GM19043 (cell line): ENCODE measurements around the gene YJEFN3.

Experiments used
- ATAC-seq: cut with Tn5 transposase; IDR thresholded peaks from one replicate; pipeline ENCODE4 v1.9.1; 2021; ENCODE audit warnings: low read depth; ENCODE audit not compliant: unreplicated experiment

Gene YJEFN3

GRCh38 chr19:19495614-19496603 lies 32.8 kb upstream of the YJEFN3 start:
- ATAC-seq, result no peak

- no peak for ATAC-seq
Observed at GRCh38 chr19:19498255-19498991, 30.3 kb upstream of the YJEFN3 start.

GRCh38 chr19:19499272-19499995 lies 29.3 kb upstream of the YJEFN3 start:
- ATAC-seq, result no peak

- no peak for ATAC-seq
Observed at GRCh38 chr19:19500975-19501644, 27.6 kb upstream of the YJEFN3 start.

DNA sequence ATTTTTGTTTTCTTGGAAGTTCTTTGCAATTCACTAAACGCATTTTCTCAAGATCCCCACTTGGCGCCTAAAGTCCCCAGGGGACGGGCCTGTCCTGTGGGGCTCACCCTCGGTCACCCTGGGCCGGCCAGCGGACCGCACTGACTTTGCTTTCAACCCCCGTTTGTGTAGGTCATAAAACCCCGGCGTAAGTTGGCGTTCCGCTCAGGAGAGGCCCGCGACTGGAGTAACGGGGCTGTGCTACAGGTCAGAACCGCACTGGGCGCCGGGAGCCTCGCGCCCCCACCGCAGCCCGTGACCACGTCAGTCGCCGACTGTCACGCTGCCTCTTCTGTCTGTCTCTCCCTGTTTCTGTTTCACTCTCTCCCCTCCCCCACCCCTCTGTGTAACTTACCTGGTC lies 26.9 kb upstream of the YJEFN3 start:
- ATAC-seq, result no peak

DNA sequence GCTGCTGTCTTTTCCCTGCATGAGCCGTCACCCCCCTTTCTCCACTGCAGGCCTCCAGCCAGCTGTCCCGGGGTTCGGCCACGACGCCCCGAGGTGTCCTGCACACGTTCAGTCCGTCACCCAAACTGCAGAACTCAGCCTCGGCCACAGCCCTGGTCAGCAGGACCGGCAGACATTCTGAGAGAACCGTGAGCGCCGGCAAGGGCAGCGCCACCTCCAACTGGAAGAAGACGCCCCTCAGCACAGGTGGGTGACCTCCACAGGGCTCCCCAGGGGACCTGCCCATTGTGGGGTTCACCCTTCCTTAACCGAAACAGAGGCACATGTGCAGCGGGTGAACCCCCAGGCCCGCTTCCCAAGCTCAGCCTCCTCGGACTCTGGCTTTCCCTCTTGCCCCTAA lies 26.4 kb upstream of the YJEFN3 start:
- no peak for ATAC-seq

GRCh38 chr19:19502808-19503602 lies 25.7 kb upstream of the YJEFN3 start:
- ATAC-seq, result no peak

DNA sequence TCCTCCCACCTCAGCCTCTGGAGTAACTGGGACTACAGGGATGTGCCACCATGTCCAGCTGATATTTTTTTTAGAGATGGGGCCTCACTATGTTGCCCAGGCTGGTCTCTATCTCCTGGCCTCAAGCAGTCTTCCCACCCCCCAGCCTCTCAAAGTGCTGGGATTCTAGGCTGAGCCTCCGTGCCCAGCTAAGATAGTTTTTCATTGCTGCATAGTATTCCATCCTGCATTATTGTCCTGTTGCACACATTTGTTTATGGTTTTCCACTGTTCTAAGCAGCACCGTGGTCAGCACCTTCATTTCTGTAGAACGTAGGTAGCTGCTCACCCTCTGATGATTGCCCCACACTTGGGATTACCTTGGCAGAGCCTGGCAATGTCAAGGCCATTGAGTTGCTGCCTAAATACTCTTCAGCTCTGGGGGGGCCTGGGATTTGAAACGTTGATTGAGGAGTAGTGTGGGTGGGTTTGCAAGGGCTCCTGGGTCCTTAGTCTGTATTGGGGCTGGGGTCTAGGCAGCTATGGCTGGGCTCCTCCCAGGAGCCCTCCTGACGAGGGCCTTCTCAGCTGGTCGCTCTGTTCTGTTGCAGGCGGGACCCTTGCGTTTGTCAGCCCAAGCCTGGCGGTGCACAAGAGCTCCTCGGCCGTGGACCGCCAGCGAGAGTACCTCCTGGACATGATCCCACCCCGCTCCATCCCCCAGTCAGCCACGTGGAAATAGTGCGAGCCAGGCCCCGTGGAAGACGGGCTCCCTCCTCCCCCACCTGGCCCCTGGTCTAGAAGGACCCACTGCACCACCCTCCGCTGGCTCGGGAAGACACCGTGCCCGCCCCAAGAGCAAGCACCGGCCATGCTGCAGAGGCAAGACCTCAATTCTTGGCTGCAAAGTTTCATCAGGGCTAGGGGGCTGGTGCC lies 23.7 kb upstream of the YJEFN3 start:
- ATAC-seq, result no peak

DNA sequence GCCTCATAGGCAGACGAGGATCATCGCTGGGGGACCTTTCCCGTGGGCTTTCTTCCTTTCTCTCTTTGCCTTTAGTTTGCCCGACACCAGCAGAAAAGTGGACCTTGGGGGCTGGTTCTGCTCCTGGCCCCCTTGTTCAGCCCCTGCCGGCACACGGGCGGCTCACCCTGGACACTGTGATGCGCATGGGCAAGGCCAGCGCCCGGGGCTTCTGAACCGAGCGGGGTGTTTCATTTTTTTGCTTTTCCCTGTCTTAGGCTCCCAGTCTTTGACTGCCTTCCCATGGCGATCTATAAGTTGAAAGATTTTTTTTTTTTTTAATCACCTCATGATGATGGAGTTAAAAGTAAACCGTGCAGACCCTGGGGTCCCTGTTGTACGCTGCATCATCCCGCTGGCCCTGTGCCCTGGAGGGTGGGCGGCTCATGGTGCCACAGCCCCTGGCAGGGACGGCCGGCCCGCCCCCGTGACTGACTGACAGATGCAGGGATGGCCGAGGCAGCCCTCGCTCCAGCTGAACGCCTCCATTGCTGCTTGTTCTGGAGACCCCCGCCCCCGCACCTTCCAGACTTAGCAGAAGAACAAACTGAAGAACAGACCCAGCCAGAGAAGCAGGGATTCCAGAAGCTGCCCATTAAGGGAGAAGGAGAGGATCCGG lies 22.9 kb upstream of the YJEFN3 start:
- no peak for ATAC-seq

DNA sequence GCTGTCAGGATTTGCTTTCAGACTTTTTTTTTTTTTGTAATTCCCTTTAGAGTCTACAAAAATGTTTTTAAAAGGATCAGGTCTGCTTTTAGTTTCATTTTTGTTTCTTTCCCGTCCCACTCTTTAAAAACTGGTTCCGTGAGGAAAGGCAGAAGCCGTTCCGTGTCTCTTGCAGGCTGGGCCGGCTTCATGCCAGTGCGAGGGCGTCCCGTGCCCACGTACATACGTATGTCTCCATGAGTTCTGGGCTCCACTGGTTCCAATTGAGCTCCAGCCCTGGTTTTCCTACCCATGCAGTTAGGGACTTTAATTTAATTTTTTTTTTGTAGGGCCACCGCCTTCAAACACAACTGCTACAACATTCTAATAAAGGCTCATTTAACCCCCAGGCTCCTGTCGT lies 22.1 kb upstream of the YJEFN3 start:
- ATAC-seq, result no peak

DNA sequence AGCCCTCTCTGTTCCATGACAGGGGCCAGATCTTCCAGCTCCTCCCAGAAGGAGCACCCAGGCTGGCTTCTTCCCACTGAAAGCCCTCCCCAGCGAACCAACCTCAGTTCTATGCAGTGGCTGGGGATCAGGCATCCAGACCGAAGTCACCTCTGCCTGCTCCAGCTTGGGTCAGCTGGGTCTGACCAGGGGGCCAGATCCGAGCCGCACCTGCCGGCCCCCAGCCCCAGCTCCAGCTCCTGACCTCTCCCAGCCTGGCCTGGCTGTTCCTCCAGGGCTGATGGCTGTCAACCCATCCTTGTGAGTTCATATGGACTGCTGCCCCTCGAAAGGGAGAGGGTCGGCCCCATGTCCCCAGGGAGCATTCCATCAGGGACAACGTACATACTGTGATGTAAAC lies 21.4 kb upstream of the YJEFN3 start:
- no peak for ATAC-seq

DNA sequence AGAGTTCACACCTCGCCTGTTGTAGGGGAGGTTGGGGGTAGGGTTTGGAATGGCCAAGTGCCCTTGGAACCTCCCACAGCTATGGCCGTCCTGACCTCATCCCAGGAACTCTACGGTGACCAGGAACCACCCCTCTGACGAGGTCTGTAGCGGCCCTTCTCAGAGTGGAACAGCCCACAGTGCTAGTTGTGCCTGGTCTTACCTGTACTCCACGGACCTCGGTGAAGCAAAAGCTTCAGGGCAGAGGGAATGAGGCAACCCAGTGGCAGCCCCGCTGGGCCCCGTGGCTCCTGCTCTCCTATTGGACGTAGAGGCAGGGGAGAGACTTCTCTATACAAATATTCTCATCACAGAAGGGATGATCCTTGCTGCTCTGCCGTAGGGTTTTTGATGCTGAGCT lies 20.5 kb upstream of the YJEFN3 start:
- no peak for ATAC-seq

DNA sequence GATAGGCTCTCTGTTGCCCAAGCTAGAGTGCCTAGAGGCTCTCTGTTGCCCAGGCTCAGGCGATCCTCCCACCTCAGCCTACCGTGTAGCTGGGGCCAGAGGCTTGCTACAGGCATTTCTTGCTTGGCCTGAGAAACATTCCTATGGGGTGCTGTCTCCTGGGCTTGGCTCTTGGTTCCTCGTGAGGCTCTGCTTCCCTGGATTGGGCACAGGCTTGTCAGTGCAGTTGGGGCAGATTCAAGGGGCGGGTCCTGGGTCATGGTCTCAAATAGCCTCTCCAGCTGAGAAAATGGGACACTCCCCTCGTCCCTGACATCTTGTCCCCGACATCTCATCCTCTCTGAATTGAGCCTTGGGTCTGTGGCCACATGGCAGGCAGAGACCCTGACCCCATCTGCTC lies 18.3 kb upstream of the YJEFN3 start:
- ATAC-seq, result no peak

GRCh38 chr19:19513682-19514081 lies 15.0 kb upstream of the YJEFN3 start:
- ATAC-seq, result no peak

DNA sequence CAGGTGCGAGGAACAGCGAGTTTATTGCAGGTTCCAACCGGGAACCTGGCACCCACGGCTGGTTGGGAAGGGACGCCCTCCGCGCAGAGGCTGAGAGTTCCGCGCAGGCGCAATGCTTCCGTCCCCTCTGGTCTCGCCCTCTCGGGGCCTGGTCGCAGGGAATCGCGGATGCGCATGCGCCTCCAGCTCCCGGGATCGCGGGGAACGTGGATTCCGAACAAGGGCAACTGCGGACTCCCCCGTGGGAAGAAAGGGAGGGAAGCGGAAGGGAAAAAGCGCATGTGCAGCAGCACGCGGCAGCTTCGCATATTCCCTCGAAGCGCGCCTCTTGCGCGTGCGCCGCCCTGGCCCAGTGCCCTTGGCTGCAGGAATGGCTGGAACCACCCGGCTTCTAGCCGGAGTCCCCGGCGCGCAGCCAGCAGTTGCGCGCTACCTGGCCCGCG lies 14.5 kb upstream of the YJEFN3 start:
- ATAC-seq, result no peak

DNA sequence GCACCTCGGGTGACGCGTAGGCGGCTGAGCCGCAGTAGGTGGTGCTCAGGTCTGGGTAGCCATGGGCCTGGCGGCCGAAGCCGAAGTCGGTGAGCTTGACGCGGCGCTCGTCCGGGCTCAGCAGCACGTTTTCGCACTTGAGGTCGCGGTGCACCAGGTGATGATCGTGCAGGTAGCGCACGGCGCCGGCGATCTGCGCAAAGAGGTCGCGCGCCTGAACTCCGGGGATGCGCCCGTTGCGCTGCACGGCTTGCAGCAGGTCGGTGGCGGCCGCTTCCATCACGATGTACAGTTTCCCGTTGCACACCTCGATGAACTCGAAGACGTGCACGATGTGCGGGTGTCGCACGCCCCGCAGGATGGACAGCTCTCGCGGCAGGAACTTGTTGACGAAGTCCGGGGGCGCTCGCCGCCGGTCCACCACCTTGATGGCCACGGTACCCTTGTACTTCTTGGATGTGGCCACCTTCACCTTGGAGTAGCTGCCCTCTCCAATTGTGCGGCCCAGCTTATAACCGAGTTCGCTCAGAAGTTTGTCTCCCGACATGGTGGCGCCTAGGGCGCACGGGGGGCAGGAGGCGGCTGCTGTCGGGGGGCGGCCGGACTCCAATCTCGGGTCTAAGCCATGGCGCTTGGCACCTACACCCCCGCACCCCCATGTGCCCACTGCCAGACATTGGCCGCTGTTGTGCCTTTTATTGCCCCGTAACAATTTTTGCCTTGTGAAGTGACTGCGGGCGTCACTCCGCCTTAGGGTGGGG lies 13.7 kb upstream of the YJEFN3 start, which contains the start of gene TSSK6:
Gene TSSK6, minus strand, starts transcription at position 668 of the 761 bp plus-strand sequence. Its CDS starts 121 bp downstream, at position 547.
- no peak for ATAC-seq
